Putamen (tissue), 1 donor: ENCODE results near the gene CHPT1.

Source experiments
- DNase-seq: peaks from one replicate; pipeline ENCODE4 v3.0.0-alpha.2; 2016; ENCODE audit warnings: low spot score

CHPT1 gene

DNA sequence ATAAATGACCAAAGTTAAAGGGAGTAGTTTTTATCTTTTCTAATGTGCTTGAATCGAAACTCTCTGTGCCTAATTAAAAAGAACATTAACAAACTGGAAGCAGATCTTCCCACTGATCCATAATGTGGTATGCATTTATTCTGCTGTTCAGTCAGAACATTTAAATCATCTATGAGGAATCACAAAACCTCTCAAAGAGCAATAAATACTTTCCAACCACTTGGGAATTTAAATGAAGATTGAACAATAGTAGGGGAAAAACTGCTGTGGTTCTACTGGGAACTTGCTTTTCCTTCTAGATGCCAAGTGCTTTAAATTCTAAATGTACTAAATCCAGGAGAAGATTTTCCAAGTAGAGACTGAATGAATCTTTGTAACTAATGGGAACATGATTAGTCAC is 12.3 kb upstream of the CHPT1 start:
- DNase-seq: peak; percentile 18

- no peak for DNase-seq
Observed at GRCh38 chr12:101686176-101686575, 11.3 kb upstream of the CHPT1 start.

- DNase-seq: no peak
Observed at GRCh38 chr12:101690544-101691098, 6.8 kb upstream of the CHPT1 start.

DNA sequence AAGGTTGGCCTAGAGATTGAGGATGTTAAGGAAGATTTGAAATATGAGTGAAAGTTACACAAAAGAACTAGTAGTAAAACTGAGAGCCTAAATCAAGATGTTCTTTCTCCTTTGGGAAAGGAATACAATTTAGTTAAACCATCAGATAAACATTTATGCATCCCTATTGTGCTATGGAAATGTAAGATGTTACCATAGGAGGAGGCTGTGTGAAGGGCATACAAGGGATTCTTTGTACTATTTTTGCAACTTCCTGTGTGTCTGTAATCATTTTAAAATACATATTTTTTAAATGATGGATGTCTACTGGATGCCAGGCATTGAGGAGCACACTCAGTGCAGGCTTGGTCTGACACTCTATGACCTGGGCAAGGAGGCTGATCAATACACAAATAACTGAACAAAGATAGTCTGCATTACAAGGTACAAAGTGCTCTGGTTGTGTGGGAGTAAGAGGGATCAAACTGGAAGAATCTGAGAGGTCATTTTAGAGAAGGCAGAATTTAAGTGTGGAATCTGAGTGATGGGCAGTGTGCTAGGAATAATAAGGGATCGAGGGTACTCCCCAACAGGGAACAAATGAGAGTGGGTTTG is 5.8 kb upstream of the CHPT1 start:
- no peak for DNase-seq

- DNase-seq: no peak
Observed at GRCh38 chr12:101694297-101694848, 3.1 kb upstream of the CHPT1 start.

GRCh38 chr12:101694986-101695385 is 2.5 kb upstream of the CHPT1 start:
- DNase-seq: no peak

DNA sequence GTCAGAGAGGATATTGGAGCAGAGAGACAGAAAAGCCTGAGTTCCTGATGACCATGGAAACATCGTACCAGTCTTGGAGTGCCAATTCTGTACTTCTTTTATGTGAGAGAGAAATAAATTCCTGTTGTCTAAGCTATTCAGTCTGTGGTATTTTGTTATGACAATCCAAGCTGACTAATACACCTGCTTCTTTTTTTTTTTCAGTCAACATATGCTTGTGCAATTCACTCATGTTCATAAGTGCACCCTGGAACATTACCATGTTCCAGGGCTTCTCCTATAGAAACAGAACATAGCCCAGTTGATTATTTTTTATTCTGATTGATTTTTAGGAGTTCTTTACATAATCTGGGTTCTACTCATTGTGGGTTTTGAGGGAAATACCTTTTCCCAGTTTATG is 1.7 kb upstream of the CHPT1 start:
- no peak for DNase-seq

- DNase-seq: peak; percentile 39
Observed at GRCh38 chr12:101696251-101697196, 916 bp upstream of the CHPT1 start.

GRCh38 chr12:101697930-101698799 is 725 bp downstream of the CHPT1 start:
- DNase-seq: peak; percentile 20

- peak; percentile 22 for DNase-seq
Observed at GRCh38 chr12:101698800-101699347, 1.4 kb downstream of the CHPT1 start.

DNA sequence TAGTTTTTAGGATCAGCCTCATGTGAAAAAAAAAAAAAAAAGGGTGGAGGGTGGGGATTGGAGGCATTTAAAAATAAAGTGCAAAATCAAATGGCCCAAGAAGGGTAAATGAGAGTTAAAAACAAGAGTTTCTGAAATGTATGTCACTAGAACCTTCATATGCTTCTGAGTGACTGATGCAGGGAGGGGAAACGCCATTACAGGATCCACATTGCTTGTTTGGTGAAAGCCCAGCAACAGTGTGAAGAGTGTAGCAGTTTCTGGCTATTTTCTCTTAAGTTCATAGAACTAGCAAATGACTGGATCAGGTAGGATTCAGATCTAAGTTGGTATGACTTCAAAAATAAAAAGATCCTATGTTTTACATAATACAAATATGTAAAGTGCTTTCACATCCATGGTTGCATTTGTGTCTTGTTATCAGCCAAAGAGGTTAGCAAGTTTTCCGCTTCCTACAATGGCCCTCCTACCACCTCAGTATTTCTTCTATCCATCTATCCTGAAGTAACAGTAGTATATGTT is 2.9 kb downstream of the CHPT1 start:
- DNase-seq: no peak

- no peak for DNase-seq
Observed at GRCh38 chr12:101703487-101703886, 6.0 kb downstream of the CHPT1 start.

DNA sequence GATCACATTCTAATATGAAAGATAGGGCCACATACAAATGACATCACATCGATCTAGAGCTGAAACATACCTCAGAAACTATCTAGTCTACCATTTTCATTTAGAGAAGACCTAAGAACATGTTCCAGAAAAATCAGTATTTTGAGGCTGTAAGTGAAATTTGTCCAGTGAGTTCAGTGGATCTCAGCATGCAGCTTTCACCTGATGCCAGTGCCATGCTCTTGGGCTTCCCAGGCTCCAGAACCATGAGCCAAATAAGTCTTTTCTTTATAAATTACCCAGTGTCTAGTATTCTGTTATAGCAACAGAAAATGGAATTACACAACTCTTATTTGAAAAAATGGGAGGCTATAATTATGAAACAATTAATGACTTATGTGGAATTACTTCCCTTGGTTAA is 9.0 kb downstream of the CHPT1 start:
- no peak for DNase-seq

DNA sequence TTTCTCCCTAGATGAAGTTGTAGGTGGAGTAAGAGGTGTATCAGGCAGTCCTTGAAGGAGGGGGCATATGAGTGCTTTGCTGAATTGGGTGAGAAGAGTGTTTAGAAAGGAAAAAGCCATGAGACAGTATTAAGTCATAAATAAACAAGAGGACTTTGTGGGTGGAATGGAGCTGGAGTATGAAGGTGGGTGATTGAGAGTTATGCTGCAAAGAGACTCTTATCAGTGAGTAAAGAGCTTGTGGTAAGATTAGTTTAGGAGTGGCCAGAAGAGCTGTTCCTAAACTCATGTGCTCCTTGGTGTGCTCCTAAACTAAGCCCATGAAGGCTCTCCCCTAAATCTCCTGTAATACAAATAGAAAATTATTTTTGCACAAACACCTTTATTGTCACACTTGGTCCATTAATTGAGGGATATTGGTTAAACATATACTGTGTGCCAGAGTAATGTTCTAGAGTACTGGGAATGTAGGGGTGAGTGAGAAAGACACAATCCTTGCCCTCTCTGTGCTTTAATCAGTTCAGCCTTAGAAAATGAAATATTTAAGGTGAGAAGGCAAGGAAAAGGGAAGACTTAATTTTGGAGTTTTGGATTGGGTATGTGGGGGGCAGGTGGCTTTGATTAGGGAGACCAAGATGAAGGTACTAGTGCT is 9.8 kb downstream of the CHPT1 start:
- DNase-seq: no peak

DNA sequence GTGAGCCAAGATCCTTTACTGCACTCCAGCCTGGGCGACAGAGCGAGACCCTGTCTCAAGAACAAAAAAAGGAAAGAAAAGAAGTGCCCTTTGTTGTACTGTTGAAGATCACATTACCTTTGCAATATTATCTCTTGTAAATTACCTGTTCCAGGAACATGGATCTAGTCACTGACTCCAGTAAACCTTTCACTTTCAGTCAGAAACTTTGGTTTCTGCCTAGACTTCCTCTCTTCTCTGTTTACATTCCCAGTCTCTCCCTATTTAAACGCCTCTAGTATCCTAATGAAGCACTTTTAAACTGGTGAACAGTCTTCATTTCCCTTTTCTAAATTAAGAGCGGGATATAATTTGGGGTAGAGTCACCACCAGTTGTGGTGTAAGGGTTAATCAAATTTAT is 12.8 kb downstream of the CHPT1 start:
- DNase-seq: no peak

GRCh38 chr12:101713059-101713682 is 15.7 kb downstream of the CHPT1 start:
- peak; percentile 27 for DNase-seq

GRCh38 chr12:101713930-101714329 is 16.5 kb downstream of the CHPT1 start:
- DNase-seq: no peak

- DNase-seq: no peak
Observed at GRCh38 chr12:101714877-101715444, 17.5 kb downstream of the CHPT1 start.

DNA sequence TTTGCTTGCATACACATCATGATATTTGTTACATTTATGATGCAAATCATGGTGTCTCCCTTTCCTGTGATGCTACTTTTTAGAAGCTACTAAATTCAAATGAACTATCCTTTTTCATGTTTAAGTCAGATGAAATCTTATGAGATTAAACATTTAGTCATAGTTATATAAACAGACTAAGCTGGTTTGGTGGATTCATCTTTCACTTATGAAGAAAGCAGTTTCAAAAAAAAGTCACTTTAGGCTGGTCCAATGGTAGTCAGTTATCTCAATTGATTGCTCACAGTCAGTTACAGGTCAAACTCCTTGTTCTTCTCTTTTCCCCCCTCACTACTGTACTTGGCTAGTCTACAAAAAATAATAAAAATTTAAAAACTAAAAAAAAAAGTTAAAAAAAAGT is 22.1 kb downstream of the CHPT1 start:
- DNase-seq: no peak

DNA sequence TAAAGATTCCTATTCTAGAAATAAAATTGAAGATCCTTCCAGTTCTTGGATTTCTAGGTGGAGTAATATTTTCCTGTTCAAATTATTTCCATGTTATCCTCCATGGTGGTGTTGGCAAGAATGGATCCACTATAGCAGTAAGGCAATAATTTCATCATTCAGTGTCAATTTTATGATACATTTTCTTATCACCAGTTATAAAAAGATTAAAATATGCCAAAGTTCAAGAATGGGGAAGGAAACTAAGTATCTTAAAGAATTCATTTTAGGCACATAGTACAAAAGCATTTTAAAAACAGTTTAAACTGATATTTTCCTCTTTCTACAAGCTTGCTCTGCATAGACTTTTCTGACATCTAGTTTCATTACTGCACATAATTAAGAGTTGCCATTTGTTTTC is 22.7 kb downstream of the CHPT1 start:
- no peak for DNase-seq
